HepG2 (cell line): ENCODE results near the gene TIMM13. TPM values are rescaled to one million over a fixed set of nuclear protein-coding genes. Genes with fewer than 3 reads are reported as not detected.

Experiments used
- ARNT ChIP-seq: fragments of 450-650 bp; IDR thresholded peaks from 2 replicates; pipeline ENCODE4 v1.6.1; 2017
- BHLHE40 ChIP-seq: IDR thresholded peaks from 2 replicates; pipeline ENCODE4 v1.6.1; 2011; ENCODE audit warnings: low read length, improper control_type of control experiment
- CHCHD3 ChIP-seq: sonication (generic); formaldehyde crosslinking; IDR thresholded peaks from 2 replicates; pipeline ENCODE4 v1.8.0; 2022; ENCODE audit warnings: mild to moderate bottlenecking, missing genetic modification reagents, moderate library complexity
- E2F2 ChIP-seq: sonication (generic); formaldehyde crosslinking; IDR thresholded peaks from 2 replicates; pipeline ENCODE4 v1.4.0; 2020; ENCODE audit warnings: missing genetic modification reagents, borderline replicate concordance
- ETV6 ChIP-seq: sonication (generic); formaldehyde crosslinking; conservative IDR thresholded peaks from 2 replicates; pipeline ENCODE4 v1.4.0; 2020; ENCODE audit warnings: missing genetic modification reagents
- HNF4G ChIP-seq, 2 experiments: sonication (generic) in 1 of 2; formaldehyde crosslinking in 1 of 2; IDR thresholded peaks; 2 replicates each; pipeline versions ENCODE4 v1.4.0 to v1.6.1; 2011 to 2020; ENCODE audit warnings: borderline replicate concordance in 2 of 2, low read depth in 2 of 2, mild to moderate bottlenecking in 2 of 2, low read length in 1 of 2, missing genetic modification reagents in 1 of 2, moderate library complexity in 1 of 2
- JUND ChIP-seq: sonication (generic); formaldehyde crosslinking; IDR thresholded peaks from 2 replicates; pipeline ENCODE4 v1.8.0; 2022; ENCODE audit warnings: mild to moderate bottlenecking, missing genetic modification reagents
- MYC ChIP-seq: sonication (generic); formaldehyde crosslinking; IDR thresholded peaks from 2 replicates; pipeline ENCODE4 v1.9.0; 2021; ENCODE audit warnings: missing genetic modification reagents, borderline replicate concordance
- MYNN ChIP-seq: sonication (generic); formaldehyde crosslinking; IDR thresholded peaks from 2 replicates; pipeline ENCODE4 v1.4.0; 2020; ENCODE audit warnings: mild to moderate bottlenecking, low read depth, missing genetic modification reagents
- NFIC ChIP-seq: IDR thresholded peaks from 2 replicates; pipeline ENCODE4 v1.6.1; 2012; ENCODE audit warnings: mild to moderate bottlenecking, low read length, inconsistent platforms
- PHF21A ChIP-seq: sonication (generic); formaldehyde crosslinking; IDR thresholded peaks from 2 replicates; pipeline ENCODE4 v1.5.0; 2020; ENCODE audit warnings: mild to moderate bottlenecking, missing genetic modification reagents
- RFX1 ChIP-seq: fragments of 450-650 bp; IDR thresholded peaks from 2 replicates; pipeline ENCODE4 v1.6.1; 2017
- RFX3 ChIP-seq: IDR thresholded peaks from 2 replicates; pipeline ENCODE4 v1.6.1; 2016; ENCODE audit warnings: missing biosample characterization, missing genetic modification reagents
- SALL2 ChIP-seq: sonication (generic); formaldehyde crosslinking; IDR thresholded peaks from 2 replicates; pipeline ENCODE4 v1.8.1; 2023; ENCODE audit warnings: mild to moderate bottlenecking, missing genetic modification reagents, inconsistent platforms
- SRSF9 ChIP-seq: fragments of 200-400 bp; formaldehyde crosslinking; IDR thresholded peaks from 2 replicates; pipeline ENCODE4 v1.6.1; 2018; ENCODE audit warnings: borderline replicate concordance, mild to moderate bottlenecking, low read depth, low read length; ENCODE audit not compliant: insufficient read depth, poor library complexity, severe bottlenecking
- ZFP36L1 ChIP-seq: sonication (generic); formaldehyde crosslinking; IDR thresholded peaks from 2 replicates; pipeline ENCODE4 v1.8.0; 2022; ENCODE audit warnings: mild to moderate bottlenecking, missing genetic modification reagents, moderate library complexity
- ZKSCAN8 ChIP-seq: IDR thresholded peaks from 2 replicates; pipeline ENCODE4 v1.6.1; 2016; ENCODE audit warnings: borderline replicate concordance, missing genetic modification reagents, missing compliant biosample characterization
- ZMYM2 ChIP-seq: sonication (generic); formaldehyde crosslinking; IDR thresholded peaks from 2 replicates; pipeline ENCODE4 v1.8.0; 2022; ENCODE audit warnings: mild to moderate bottlenecking, missing genetic modification reagents
- ZNF75D ChIP-seq: sonication (generic); formaldehyde crosslinking; IDR thresholded peaks from 2 replicates; pipeline ENCODE4 v1.8.1; 2023; ENCODE audit warnings: missing genetic modification reagents, mild to moderate bottlenecking, borderline replicate concordance
- ZSCAN30 ChIP-seq: sonication (generic); formaldehyde crosslinking; IDR thresholded peaks from 2 replicates; pipeline ENCODE4 v1.5.0; 2020; ENCODE audit warnings: mild to moderate bottlenecking, missing genetic modification reagents
- polyA plus RNA-seq, 8 experiments: library from polyadenylated mRNA; depleted of rRNA in 3 of 8; stranded (reverse) in 7 of 8; unstranded in 1 of 8; fragments of >200 nt; fragmentation: Illumina TruSeq in 4 of 8; extraction: Trizol in 4 of 8; gene quantifications; 2 replicates each; pipeline versions ENCODE4 v1.2.1 to v1.2.3, GENCODE V29; 2011 to 2016; ENCODE audit warnings: low read depth in 4 of 8, missing spikeins in 1 of 8, mixed read lengths in 1 of 8; ENCODE audit not compliant: insufficient read depth in 1 of 8
- total RNA-seq, 5 experiments: library from RNA; depleted of rRNA; stranded (reverse); fragments of >200 nt; fragmentation: Illumina TruSeq; extraction: Trizol; gene quantifications; 2 replicates each; pipeline ENCODE4 v1.2.3, GENCODE V29; 2016; ENCODE audit warnings: low read depth in 1 of 5

TIMM13 gene
- total and polyA plus RNA-seq, 2 of the 13 experiments (the other 11 are each of a cell fraction or from before 2014, with no cell fraction given), result 48.4 to 108 TPM

DNA sequence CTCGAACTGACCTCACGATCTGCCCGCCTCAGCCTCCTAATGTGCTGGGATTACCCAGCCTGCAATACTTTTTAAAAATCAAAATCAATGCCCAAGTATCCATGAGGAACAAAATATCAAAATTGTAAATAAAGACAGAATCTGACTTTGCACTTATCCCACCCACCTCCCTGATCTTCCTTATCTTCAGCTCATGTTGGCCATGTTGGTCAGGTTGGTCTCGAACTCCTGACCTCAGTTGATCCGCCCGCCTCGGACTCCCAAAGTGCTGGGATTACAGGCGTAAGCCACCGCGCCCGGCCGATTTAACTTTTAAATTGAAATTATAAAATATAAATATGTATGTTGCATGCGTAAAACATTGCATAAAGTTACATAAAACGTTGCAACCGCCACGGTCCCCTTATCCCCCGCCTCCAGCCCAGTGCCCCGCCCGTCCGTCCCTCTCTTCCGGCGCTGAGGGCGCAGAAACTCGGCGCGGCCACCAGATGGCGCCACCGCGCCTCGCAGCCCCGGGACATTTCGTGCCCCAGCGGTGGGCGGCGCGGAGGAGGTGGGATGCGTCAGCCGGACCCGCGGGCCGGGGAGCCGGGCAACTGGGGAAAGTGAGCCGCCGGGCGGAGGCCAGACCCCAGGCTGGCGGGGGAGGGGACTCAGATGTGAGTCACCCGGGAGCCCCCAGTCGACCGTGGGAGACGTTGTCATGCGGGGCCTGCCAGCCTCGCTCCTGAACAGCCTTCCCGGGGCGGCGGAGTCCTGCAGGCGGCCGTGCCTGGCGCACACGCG is 47.0 kb upstream of the TIMM13 start (continued):
- TF ChIP-seq ZSCAN30 (CRISPR knock-in tag), result no peak
- no peak for TF ChIP-seq HNF4G (IDR thresholded peaks at IDR 0.05; ENCODE audit: borderline replicate concordance, low read depth, low read length)
- peak; percentile 73 for TF ChIP-seq HNF4G (CRISPR knock-in tag; IDR thresholded peaks at IDR 0.05; ENCODE audit: borderline replicate concordance, low read depth)
- TF ChIP-seq SRSF9, result no peak
- no peak for TF ChIP-seq CHCHD3 (CRISPR knock-in tag)
- no peak for TF ChIP-seq ZFP36L1 (CRISPR knock-in tag)
- peak; percentile 50; the same call in 1 of the 2 replicates for TF ChIP-seq ZKSCAN8 (CRISPR knock-in tag)
- TF ChIP-seq MYC (CRISPR knock-in tag), result peak; percentile 64
- TF ChIP-seq NFIC, result no peak
- no peak; the same call in 1 of the 2 replicates for TF ChIP-seq BHLHE40
- no peak for TF ChIP-seq JUND (CRISPR knock-in tag)
- no peak for TF ChIP-seq ZMYM2 (CRISPR knock-in tag)
- peak; percentile 78 for TF ChIP-seq PHF21A (CRISPR knock-in tag)
- TF ChIP-seq RFX1, result no peak
- TF ChIP-seq E2F2 (CRISPR knock-in tag), result no peak
- no peak for TF ChIP-seq ETV6 (CRISPR knock-in tag)
- TF ChIP-seq ZNF75D (CRISPR knock-in tag), result no peak
- TF ChIP-seq RFX3 (CRISPR knock-in tag), result no peak
- no peak for TF ChIP-seq MYNN (CRISPR knock-in tag)
- TF ChIP-seq ARNT, result no peak
- TF ChIP-seq SALL2, result peak; percentile 46; the same call in 1 of the 2 replicates
